MM.1S (cell line): ENCODE measurements around the gene METTL9.

Source experiments
- CTCF ChIP-seq: fragments of 300-600 bp; sonication (generic); IDR thresholded peaks from 2 replicates; pipeline ENCODE4 v1.5.1; 2016; ENCODE audit warnings: antibody characterized with exemption, low read length, mixed read lengths
- EZH2 ChIP-seq: fragments of 300-600 bp; sonication (generic); optimal IDR thresholded peaks from 2 replicates; pipeline ENCODE3; 2017; ENCODE audit warnings: low read depth, mild to moderate bottlenecking, antibody characterized with exemption, low read length, mixed read lengths
- EZH2phosphoT487 ChIP-seq: fragments of 300-600 bp; sonication (generic); IDR thresholded peaks from 2 replicates; pipeline ENCODE4 v1.6.1; 2018; ENCODE audit warnings: antibody characterized with exemption, low read length

- TF ChIP-seq CTCF (no peak), EZH2 (no peak), EZH2phosphoT487 (no peak)
Measured at GRCh38 chr16:21701271-21701670, 101.9 kb downstream of the METTL9 start.
